WI38 (cell line): ENCODE results near the gene WDHD1.
"Not testable (repeated sequence)": the region's sequence is repeated elsewhere in the genome, so short reads cannot be mapped to it uniquely, and the experiment has no call there.

Experiments used
- H3K4me3 ChIP-seq: 2 replicates; pipeline ENCODE4 v1.5.1; 2011; ENCODE audit warnings: low read depth, mild to moderate bottlenecking, control low read depth, low read length
- TF ChIP-seq, protein P1 (sequence below): IDR thresholded peaks from 2 replicates; pipeline ENCODE4 v1.5.1; 2012; ENCODE audit warnings: low read depth, mild to moderate bottlenecking, control low read depth, low read length

The WDHD1 gene

DNA sequence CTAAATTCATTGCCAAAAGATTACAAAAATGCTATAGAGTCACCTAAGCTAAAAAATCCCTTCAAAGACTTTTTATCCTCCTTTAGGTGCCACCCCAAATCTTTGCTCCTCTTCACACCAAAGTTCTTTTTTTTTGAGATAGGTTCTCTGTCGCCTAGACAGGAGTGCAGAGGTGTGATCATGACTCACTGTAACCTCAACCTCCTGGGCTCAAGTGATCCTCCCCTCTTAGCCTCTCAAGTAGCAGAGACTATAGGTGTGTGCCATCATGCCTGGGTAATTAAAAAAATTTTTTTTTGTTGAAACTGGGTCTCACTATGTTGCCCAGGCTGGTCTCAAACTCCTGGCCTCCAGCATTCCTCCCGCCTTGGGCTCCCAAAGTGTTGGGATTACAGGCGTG lies 47.9 kb downstream of the WDHD1 start:
- H3K4me3 ChIP-seq, result no peak overlapping the region
- TF ChIP-seq, protein P1, sequence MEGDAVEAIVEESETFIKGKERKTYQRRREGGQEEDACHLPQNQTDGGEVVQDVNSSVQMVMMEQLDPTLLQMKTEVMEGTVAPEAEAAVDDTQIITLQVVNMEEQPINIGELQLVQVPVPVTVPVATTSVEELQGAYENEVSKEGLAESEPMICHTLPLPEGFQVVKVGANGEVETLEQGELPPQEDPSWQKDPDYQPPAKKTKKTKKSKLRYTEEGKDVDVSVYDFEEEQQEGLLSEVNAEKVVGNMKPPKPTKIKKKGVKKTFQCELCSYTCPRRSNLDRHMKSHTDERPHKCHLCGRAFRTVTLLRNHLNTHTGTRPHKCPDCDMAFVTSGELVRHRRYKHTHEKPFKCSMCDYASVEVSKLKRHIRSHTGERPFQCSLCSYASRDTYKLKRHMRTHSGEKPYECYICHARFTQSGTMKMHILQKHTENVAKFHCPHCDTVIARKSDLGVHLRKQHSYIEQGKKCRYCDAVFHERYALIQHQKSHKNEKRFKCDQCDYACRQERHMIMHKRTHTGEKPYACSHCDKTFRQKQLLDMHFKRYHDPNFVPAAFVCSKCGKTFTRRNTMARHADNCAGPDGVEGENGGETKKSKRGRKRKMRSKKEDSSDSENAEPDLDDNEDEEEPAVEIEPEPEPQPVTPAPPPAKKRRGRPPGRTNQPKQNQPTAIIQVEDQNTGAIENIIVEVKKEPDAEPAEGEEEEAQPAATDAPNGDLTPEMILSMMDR, result no peak

DNA sequence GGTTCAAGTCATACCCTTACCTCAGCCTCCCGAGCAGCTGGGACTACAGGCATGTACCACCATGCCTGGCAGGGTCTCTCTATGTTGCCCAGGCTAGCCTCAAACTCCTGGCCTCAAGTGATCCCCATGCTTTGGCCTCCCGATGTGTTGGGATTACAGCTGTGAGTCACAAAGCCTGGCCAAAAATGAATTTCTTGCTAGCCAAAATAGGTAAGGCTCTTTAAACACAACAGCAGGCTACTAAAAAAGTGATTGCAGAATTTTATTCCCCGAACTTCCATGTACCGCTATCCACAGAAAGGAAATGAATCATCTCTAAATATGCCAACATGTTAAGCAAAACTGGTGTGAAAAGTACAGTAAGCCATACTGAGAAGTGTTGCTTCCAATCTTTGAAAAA lies 50.6 kb downstream of the WDHD1 start:
- no peak overlapping the region for H3K4me3 ChIP-seq
- TF ChIP-seq, protein P1, result no peak

DNA sequence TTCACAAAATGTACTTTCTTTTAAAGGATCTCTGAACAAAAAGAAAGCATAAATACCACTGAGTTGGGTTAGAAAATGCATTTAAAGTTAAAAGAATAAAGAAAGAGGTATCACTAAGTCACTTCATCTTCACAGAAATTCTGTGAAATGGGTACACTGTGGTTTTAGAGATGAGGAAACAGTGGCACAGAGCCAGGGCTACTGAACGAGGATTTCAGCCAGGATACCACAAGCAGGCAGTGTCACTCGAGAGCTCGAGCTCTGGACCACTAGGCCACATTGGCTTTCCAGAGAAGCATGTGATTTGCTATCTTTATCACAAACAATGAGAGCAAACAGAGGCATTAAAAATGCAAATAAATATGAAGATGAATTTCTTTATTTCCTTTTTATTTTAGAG lies 51.0 kb downstream of the WDHD1 start:
- TF ChIP-seq, protein P1, result no peak
- H3K4me3 ChIP-seq, result no peak overlapping the region

DNA sequence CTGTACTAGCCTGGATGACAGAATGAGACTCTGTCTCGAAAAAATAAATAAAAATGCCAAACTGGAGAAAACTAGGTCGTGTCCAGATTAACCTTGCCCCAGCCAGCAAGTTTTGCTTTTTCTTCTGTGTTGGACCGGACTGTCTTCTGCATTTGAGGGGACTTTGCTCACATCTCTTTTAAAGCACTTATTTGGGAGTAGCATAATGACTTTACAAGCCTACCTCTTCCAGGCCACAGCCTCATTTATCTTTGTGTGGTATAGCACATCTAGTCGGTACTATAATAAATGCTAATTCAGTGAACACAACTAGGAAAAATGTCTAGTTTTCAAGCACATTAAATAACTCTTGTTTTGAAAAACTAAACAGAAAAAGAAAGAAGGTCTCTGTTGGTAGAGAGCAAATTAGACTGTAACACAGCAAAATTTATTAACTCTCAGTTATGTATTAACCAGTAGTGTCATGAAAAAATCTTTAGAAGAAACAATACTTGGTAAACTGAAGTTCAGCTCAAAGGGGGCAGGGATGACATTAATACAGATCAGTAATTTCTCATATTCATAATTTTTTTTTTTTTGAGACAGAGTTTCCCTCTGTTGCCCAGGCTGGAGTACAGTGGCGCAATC lies 52.0 kb downstream of the WDHD1 start:
- H3K4me3 ChIP-seq, result no peak overlapping the region
- TF ChIP-seq, protein P1, result no peak

DNA sequence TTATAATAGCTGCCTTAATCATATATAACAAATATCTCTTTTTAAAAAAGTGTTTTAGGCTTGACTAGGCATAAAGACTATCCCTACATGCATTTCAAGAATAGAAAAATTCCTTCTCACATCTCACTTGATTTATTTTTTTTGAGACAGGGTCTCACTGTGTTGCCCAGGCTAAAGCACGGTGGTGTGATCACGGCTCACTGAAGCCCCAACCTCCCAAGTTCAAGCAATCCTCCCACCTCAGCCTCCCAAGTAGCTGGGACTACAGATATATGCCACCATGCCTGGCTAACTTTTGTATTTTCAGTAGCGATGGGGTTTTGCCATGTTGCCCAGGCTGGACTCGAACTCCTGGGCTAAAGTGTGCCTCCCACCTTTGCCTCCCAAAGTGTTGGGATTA lies 59.4 kb downstream of the WDHD1 start:
- H3K4me3 ChIP-seq, result no peak overlapping the region
- TF ChIP-seq, protein P1, result no peak

DNA sequence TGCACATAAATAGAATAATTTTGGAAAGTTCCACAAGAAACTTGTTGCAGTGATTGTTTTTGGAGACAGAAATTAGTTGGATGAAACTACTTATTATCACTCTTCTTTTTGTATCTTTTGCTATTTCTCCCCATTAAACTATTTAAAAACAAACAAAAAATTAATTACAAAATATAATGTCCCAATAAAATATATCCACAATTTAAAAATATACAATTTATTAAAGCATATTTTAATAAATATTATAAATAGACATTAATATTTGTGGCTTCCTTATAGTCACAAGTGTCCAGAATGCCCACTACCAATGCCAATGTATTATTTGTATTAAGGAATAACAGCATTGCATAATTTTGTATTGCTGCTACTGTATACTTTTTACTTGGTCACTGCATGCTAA lies 71.8 kb downstream of the WDHD1 start:
- TF ChIP-seq, protein P1, result no peak
- H3K4me3 ChIP-seq, result no peak overlapping the region

DNA sequence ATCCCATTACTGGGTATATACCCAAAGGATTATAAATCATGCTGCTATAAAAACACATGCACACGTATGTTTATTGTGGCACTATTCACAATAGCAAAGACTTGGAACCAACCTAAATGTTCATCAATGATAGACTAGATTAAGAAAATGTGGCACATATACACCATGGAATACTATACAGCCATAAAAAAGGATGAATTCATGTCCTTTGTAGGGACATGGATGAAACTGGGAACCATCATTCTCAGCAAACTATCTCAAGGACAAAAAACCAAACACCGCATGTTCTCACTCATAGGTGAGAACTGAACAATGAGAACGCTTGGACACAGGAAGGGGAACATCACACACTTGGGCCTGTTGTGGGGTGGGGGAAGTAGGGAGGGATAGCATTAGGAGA lies 73.3 kb downstream of the WDHD1 start:
- not testable (repeated sequence) for H3K4me3 ChIP-seq

DNA sequence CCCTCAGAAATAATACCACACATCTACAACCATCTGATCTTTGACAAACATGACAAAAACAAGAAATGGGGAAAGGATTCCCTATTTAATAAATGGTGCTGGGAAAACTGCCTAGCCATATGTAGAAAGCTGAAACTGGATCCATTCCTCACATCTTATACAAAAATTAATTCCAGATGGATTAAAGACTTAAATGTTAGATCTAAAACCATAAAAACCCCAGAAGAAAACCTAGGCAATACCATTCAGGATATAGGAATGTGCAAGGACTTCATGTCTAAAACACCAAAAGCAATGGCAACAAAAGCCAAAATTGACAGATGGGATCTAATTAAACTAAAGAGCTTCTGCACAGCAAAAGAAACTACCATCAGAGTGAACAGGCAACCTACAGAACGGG lies 74.1 kb downstream of the WDHD1 start:
- H3K4me3 ChIP-seq, result not testable (repeated sequence)
